Loucy (cell line): Measurements from ENCODE around the gene GALNT9.

Source experiments
- H2AFZ ChIP-seq: fragments of 200-600 bp; sonication (generic); 2 replicates; pipeline ENCODE4 v1.6.0; 2016; ENCODE audit warnings: antibody characterized with exemption, mild to moderate bottlenecking, low read length, moderate library complexity
- H3F3A ChIP-seq: fragments of 200-600 bp; 2 replicates; pipeline ENCODE4 v1.6.0; 2016; ENCODE audit warnings: antibody characterized with exemption, low read depth, mild to moderate bottlenecking
- H3K27me3 ChIP-seq: fragments of 200-600 bp; sonication (generic); 2 replicates; pipeline ENCODE4 v1.6.1; 2014; ENCODE audit warnings: low read length, mild to moderate bottlenecking; ENCODE audit not compliant: insufficient read depth, poor library complexity, severe bottlenecking
- H3K36me3 ChIP-seq: fragments of 200-600 bp; sonication (generic); 2 replicates; pipeline ENCODE4 v1.6.1; 2016; ENCODE audit warnings: low read length; ENCODE audit not compliant: insufficient read depth
- H3K4me1 ChIP-seq: fragments of 200-600 bp; sonication (generic); 2 replicates; pipeline ENCODE4 v1.5.1; 2014; ENCODE audit warnings: low read length, mild to moderate bottlenecking; ENCODE audit not compliant: insufficient read depth, poor library complexity, severe bottlenecking
- H3K4me2 ChIP-seq: fragments of 200-600 bp; sonication (generic); 2 replicates; pipeline ENCODE4 v1.6.0; 2014; ENCODE audit warnings: antibody characterized with exemption, low read length, low read depth, mild to moderate bottlenecking; ENCODE audit not compliant: poor library complexity, severe bottlenecking
- H3K4me3 ChIP-seq: fragments of 200-600 bp; sonication (generic); 2 replicates; pipeline ENCODE4 v1.5.1; 2014; ENCODE audit warnings: low read length, mild to moderate bottlenecking, mixed read lengths; ENCODE audit not compliant: poor library complexity, severe bottlenecking
- H3K79me2 ChIP-seq: fragments of 200-600 bp; sonication (generic); 2 replicates; pipeline ENCODE4 v1.6.1; 2014; ENCODE audit warnings: low read length; ENCODE audit not compliant: insufficient read depth
- H3K9ac ChIP-seq: fragments of 200-600 bp; sonication (generic); 2 replicates; pipeline ENCODE4 v1.6.0; 2014; ENCODE audit warnings: mild to moderate bottlenecking, low read depth, low read length, moderate library complexity; ENCODE audit not compliant: poor library complexity, severe bottlenecking
- H3K9me2 ChIP-seq: fragments of 200-600 bp; sonication (generic); replicated peaks from 2 replicates; pipeline ENCODE4 v1.6.1; 2016; ENCODE audit warnings: low read depth, low read length, mixed read lengths
- H3K9me3 ChIP-seq: fragments of 200-600 bp; sonication (generic); 2 replicates; pipeline ENCODE4 v1.6.1; 2014; ENCODE audit warnings: mild to moderate bottlenecking, antibody characterized with exemption, low read length, low read depth; ENCODE audit not compliant: insufficient read depth
- H4K20me1 ChIP-seq: fragments of 200-600 bp; sonication (generic); 2 replicates; pipeline ENCODE4 v1.6.0; 2014; ENCODE audit warnings: antibody characterized with exemption, low read length, mild to moderate bottlenecking; ENCODE audit not compliant: insufficient read depth, poor library complexity, severe bottlenecking
- CTCF ChIP-seq: fragments of 200-600 bp; sonication (generic); conservative IDR thresholded peaks from 2 replicates; pipeline ENCODE4 v1.5.1; 2014; ENCODE audit warnings: mild to moderate bottlenecking, antibody characterized with exemption, low read length
- EZH2phosphoT487 ChIP-seq: fragments of 200-600 bp; IDR thresholded peaks from 2 replicates; pipeline ENCODE4 v1.6.1; 2018; ENCODE audit warnings: antibody characterized with exemption, mild to moderate bottlenecking, moderate library complexity, borderline replicate concordance

GALNT9 gene

GRCh38 chr12:132366341-132366861 is 37.0 kb upstream of the GALNT9 start:
- Histone ChIP-seq H3K4me2 (no peak overlapping the region), H4K20me1 (no peaks in the 10 kb centered on the region), H3K36me3 (no peaks in the 10 kb centered on the region), H3K9me3 (no peaks in the 10 kb centered on the region), H3K27me3 (no peaks in the 10 kb centered on the region), H3K9ac (no peak overlapping the region), H2AFZ (no peak overlapping the region), H3F3A (no peaks in the 10 kb centered on the region), H3K4me1 (peaks cover 19% of the 10 kb centered on the region), H3K79me2 (peaks cover 9% of the 10 kb centered on the region; the same call in 1 of the 2 replicates), H3K4me3 (no peak overlapping the region), H3K9me2 (no peaks in the 10 kb centered on the region)
- TF ChIP-seq EZH2phosphoT487 (no peak), CTCF (no peak)

- Histone ChIP-seq H3K4me3 (no peak overlapping the region), H3K79me2 (peaks cover 21% of the 10 kb centered on the region; the same call in 1 of the 2 replicates), H4K20me1 (no peaks in the 10 kb centered on the region), H3K9me2 (no peaks in the 10 kb centered on the region), H3K4me2 (no peak overlapping the region), H3K27me3 (no peaks in the 10 kb centered on the region), H3K9ac (no peak overlapping the region), H3K36me3 (no peaks in the 10 kb centered on the region), H2AFZ (no peak overlapping the region), H3K9me3 (no peaks in the 10 kb centered on the region), H3F3A (no peaks in the 10 kb centered on the region), H3K4me1 (peaks cover 19% of the 10 kb centered on the region)
- no peak for TF ChIP-seq EZH2phosphoT487
- no peak for TF ChIP-seq CTCF
Observed at GRCh38 chr12:132365226-132365625, 35.8 kb upstream of the GALNT9 start.

GRCh38 chr12:132364348-132364902 is 35.0 kb upstream of the GALNT9 start:
- no peaks in the 10 kb centered on the region for H3K36me3 ChIP-seq
- H3K4me2 ChIP-seq: no peak overlapping the region
- H3K9me3 ChIP-seq: no peaks in the 10 kb centered on the region
- H3K9ac ChIP-seq: no peak overlapping the region
- no peaks in the 10 kb centered on the region for H3K9me2 ChIP-seq
- H3K27me3 ChIP-seq: no peaks in the 10 kb centered on the region
- H3F3A ChIP-seq: no peaks in the 10 kb centered on the region
- TF ChIP-seq EZH2phosphoT487 (no peak), CTCF (no peak)
- no peak overlapping the region for H3K4me3 ChIP-seq
- H3K79me2 ChIP-seq: peaks cover 29% of the 10 kb centered on the region; the same call in 1 of the 2 replicates
- H2AFZ ChIP-seq: no peak overlapping the region
- peaks cover 19% of the 10 kb centered on the region for H3K4me1 ChIP-seq
- no peaks in the 10 kb centered on the region for H4K20me1 ChIP-seq
